Panc1 (cell line): ENCODE measurements around the gene ELK4. TPM values are rescaled to one million over a fixed set of nuclear protein-coding genes. Genes with fewer than 3 reads are reported as not detected.

ENCODE experiments used
- ATAC-seq: fragments of 200-7000 bp; cut with Tn5 transposase; 2 replicates; pipeline ENCODE4 v1.9.1; 2020; ENCODE audit warnings: mild to moderate bottlenecking, moderate library complexity
- BruUV-seq: library from RNA; stranded (reverse); fragments of 400-500 nt; replicated peaks from 2 replicates; lab custom pipeline; 2021; lab: Mats Ljungman, UMichigan
- CTCF ChIA-PET: fragments of 300-600 bp; sonication (Branson Sonifier 250); formaldehyde crosslinking; loops from one replicate; lab custom pipeline; 2022; ENCODE audit warnings: antibody characterized with exemption; lab: Charles Lee
- POLR2A ChIA-PET: fragments of 300-600 bp; sonication (Branson Sonifier 250); formaldehyde crosslinking; loops from one replicate; lab custom pipeline; 2022; ENCODE audit warnings: antibody characterized with exemption; lab: Charles Lee
- DNase-seq: peaks from one replicate; pipeline ENCODE4 v3.0.0-alpha.2; 2010; ENCODE audit warnings: low read depth, low spot score
- H3K27ac ChIP-seq: 2 replicates; pipeline ENCODE4 v1.5.1; 2011; ENCODE audit warnings: mild to moderate bottlenecking, low read length, inconsistent platforms
- H3K27me3 ChIP-seq: fragments of 200-500 bp; sonication (Bioruptor generic); 2 replicates; pipeline ENCODE4 v1.6.0; 2014; ENCODE audit warnings: low read length, inconsistent platforms; ENCODE audit not compliant: control insufficient read depth, insufficient read depth
- H3K36me3 ChIP-seq: fragments of 200-500 bp; sonication (Bioruptor generic); 2 replicates; pipeline ENCODE4 v1.5.1; 2014; ENCODE audit warnings: inconsistent platforms, mild to moderate bottlenecking, low read length, moderate library complexity; ENCODE audit not compliant: control insufficient read depth, insufficient read depth
- H3K4me1 ChIP-seq: 2 replicates; pipeline ENCODE4 v1.5.1; 2011; ENCODE audit warnings: inconsistent platforms, mild to moderate bottlenecking, low read length, moderate library complexity; ENCODE audit not compliant: control insufficient read depth, insufficient read depth
- H3K4me3 ChIP-seq, 2 experiments: 2 replicates each; pipeline ENCODE4 v1.5.1; 2011 to 2012; ENCODE audit warnings: low read depth in 2 of 2, low read length in 2 of 2, mild to moderate bottlenecking in 2 of 2, inconsistent platforms in 1 of 2, moderate library complexity in 1 of 2
- H3K9me3 ChIP-seq: fragments of 200-500 bp; sonication (Bioruptor generic); 2 replicates; pipeline ENCODE4 v1.5.1; 2014; ENCODE audit warnings: low read depth, mild to moderate bottlenecking, inconsistent platforms, low read length, moderate library complexity; ENCODE audit not compliant: control insufficient read depth, insufficient read depth
- POLR2AphosphoS5 ChIP-seq: IDR thresholded peaks from 2 replicates; pipeline ENCODE4 v1.6.1; 2012; ENCODE audit warnings: mild to moderate bottlenecking, low read depth, low read length, moderate library complexity
- SIN3A ChIP-seq: IDR thresholded peaks from 2 replicates; pipeline ENCODE4 v1.6.1; 2012; ENCODE audit warnings: low read depth, mild to moderate bottlenecking, low read length, moderate library complexity, borderline replicate concordance; ENCODE audit not compliant: insufficient read depth
- TCF7L2 ChIP-seq: IDR thresholded peaks from 2 replicates; pipeline ENCODE4 v1.6.1; 2011; ENCODE audit warnings: mild to moderate bottlenecking, low read depth, low read length, inconsistent platforms
- in situ Hi-C: cut with HindIII; loops from 2 replicates; pipeline ENCODE4 v1.10.0; 2016; ENCODE audit warnings: low sequenced_read_pairs, low pct_unique_long_range_greater_than_20kb
- intact Hi-C: fragments of 100-400 bp; cut with micrococcal nuclease; formaldehyde crosslinking; loops from one replicate; pipeline ENCODE4 v1.10.0; 2022; ENCODE audit not compliant: unreplicated experiment
- total RNA-seq: library from RNA; stranded (reverse); gene quantifications from one replicate; pipeline ENCODE4 v1.2.1, GENCODE V29; 2021; ENCODE audit not compliant: unreplicated experiment
- TF ChIP-seq, protein P1 (sequence below), 2 experiments: IDR thresholded peaks; 2 replicates each; pipeline ENCODE4 v1.6.1; 2011 to 2012; ENCODE audit warnings: low read depth in 2 of 2, control low read depth in 1 of 2, low read length in 1 of 2, mild to moderate bottlenecking in 1 of 2, moderate library complexity in 1 of 2; ENCODE audit not compliant: insufficient read depth in 1 of 2
- TF ChIP-seq, protein P2 (sequence below): fragments of 450-650 bp; IDR thresholded peaks from 2 replicates; pipeline ENCODE4 v1.5.1; 2017; ENCODE audit warnings: mild to moderate bottlenecking

ELK4 gene
- total RNA-seq, 1 experiment from 2014 or later, result 54.6 TPM

DNA sequence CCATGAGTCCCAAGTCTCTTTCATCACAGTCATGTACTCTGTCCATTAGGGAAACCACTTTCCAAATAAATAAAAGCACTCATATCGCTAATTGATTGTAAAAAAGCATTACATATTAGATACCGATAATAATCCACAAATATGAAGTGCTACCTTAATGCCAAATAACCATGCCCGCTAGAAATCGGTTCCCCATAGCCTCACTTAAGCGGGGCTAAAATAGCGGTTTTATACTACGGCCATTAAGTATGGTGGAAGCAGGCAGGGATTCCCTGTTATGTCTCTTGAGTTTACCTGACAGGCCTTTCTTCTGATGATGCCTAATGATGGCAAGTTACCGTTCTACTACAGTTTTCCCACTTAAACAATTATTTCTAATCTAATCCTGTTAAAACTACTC lies 3.9 kb downstream of the ELK4 start:
- Histone ChIP-seq H3K4me3 (no peak overlapping the region), H3K4me1 (peaks cover 18% of the 10 kb centered on the region), H3K27me3 (no peaks in the 10 kb centered on the region), H3K27ac (no peak overlapping the region), H3K9me3 (no peaks in the 10 kb centered on the region), H3K36me3 (peaks cover 4% of the 10 kb centered on the region; the same call in 1 of the 2 replicates)
- DNase-seq (no peak), ATAC-seq (no peak)
- no TSS peak for BruUV-seq
- TF ChIP-seq, protein P1, sequence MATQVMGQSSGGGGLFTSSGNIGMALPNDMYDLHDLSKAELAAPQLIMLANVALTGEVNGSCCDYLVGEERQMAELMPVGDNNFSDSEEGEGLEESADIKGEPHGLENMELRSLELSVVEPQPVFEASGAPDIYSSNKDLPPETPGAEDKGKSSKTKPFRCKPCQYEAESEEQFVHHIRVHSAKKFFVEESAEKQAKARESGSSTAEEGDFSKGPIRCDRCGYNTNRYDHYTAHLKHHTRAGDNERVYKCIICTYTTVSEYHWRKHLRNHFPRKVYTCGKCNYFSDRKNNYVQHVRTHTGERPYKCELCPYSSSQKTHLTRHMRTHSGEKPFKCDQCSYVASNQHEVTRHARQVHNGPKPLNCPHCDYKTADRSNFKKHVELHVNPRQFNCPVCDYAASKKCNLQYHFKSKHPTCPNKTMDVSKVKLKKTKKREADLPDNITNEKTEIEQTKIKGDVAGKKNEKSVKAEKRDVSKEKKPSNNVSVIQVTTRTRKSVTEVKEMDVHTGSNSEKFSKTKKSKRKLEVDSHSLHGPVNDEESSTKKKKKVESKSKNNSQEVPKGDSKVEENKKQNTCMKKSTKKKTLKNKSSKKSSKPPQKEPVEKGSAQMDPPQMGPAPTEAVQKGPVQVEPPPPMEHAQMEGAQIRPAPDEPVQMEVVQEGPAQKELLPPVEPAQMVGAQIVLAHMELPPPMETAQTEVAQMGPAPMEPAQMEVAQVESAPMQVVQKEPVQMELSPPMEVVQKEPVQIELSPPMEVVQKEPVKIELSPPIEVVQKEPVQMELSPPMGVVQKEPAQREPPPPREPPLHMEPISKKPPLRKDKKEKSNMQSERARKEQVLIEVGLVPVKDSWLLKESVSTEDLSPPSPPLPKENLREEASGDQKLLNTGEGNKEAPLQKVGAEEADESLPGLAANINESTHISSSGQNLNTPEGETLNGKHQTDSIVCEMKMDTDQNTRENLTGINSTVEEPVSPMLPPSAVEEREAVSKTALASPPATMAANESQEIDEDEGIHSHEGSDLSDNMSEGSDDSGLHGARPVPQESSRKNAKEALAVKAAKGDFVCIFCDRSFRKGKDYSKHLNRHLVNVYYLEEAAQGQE (IDR thresholded peaks at IDR 0.05; ENCODE audit: insufficient read depth in 1 of 2, low read depth in 2 of 2, low read length in 1 of 2), result no peak
- TF ChIP-seq TCF7L2 (no peak), SIN3A (no peak), POLR2AphosphoS5 (no peak)
- TF ChIP-seq, protein P2, sequence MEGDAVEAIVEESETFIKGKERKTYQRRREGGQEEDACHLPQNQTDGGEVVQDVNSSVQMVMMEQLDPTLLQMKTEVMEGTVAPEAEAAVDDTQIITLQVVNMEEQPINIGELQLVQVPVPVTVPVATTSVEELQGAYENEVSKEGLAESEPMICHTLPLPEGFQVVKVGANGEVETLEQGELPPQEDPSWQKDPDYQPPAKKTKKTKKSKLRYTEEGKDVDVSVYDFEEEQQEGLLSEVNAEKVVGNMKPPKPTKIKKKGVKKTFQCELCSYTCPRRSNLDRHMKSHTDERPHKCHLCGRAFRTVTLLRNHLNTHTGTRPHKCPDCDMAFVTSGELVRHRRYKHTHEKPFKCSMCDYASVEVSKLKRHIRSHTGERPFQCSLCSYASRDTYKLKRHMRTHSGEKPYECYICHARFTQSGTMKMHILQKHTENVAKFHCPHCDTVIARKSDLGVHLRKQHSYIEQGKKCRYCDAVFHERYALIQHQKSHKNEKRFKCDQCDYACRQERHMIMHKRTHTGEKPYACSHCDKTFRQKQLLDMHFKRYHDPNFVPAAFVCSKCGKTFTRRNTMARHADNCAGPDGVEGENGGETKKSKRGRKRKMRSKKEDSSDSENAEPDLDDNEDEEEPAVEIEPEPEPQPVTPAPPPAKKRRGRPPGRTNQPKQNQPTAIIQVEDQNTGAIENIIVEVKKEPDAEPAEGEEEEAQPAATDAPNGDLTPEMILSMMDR, result no peak
- intact Hi-C loops, result no loop called here
- ChIA-PET CTCF (no interaction called here), POLR2A (interaction anchor here (0.6 kb wide), 1 partner anchor 29 kb away, joined by 3 read pairs; no protein-coding TSS in a partner anchor)
- in situ Hi-C loops, result no loop called here

DNA sequence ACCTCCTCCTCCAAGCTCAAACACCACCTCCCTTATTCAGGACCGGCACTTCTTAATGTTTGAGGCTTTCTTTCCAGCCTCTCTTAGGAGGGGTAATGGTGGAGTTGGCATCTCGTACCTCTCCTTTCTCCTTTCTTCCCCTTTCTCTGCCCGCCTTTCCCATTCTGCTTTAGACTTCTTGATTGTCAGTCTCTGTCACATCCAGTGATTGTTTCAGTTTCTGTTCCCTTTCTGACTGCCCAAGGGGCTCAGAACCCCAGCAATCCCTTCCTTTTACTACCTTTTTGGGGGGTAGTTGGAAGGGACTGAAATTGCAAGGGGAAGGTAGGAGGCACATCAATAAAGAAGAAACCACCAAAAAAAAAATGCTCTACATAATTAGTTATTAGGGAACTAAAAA lies 5.6 kb downstream of the ELK4 start:
- no peaks in the 10 kb centered on the region for H3K27me3 ChIP-seq
- ATAC-seq (no peak), DNase-seq (no peak)
- no peak overlapping the region for H3K27ac ChIP-seq
- intact Hi-C loops, result no loop called here
- H3K9me3 ChIP-seq, result no peaks in the 10 kb centered on the region
- TF ChIP-seq SIN3A (no peak), POLR2AphosphoS5 (no peak), TCF7L2 (no peak)
- TF ChIP-seq, protein P2, result no peak
- TF ChIP-seq, protein P1 (IDR thresholded peaks at IDR 0.05; ENCODE audit: insufficient read depth in 1 of 2, low read depth in 2 of 2, low read length in 1 of 2), result no peak
- in situ Hi-C loops, result no loop called here
- peaks cover 4% of the 10 kb centered on the region; the same call in 1 of the 2 replicates for H3K36me3 ChIP-seq
- no peak overlapping the region for H3K4me3 ChIP-seq
- POLR2A ChIA-PET, result no interaction called here
- CTCF ChIA-PET, result no interaction called here
- peaks cover 12% of the 10 kb centered on the region for H3K4me1 ChIP-seq
- no TSS peak for BruUV-seq
